ENCODE data around the gene HSD11B1.

- TF ChIP-seq POLR2A (IDR thresholded peaks at IDR 0.05) = no peak
- TF ChIP-seq, protein P1, sequence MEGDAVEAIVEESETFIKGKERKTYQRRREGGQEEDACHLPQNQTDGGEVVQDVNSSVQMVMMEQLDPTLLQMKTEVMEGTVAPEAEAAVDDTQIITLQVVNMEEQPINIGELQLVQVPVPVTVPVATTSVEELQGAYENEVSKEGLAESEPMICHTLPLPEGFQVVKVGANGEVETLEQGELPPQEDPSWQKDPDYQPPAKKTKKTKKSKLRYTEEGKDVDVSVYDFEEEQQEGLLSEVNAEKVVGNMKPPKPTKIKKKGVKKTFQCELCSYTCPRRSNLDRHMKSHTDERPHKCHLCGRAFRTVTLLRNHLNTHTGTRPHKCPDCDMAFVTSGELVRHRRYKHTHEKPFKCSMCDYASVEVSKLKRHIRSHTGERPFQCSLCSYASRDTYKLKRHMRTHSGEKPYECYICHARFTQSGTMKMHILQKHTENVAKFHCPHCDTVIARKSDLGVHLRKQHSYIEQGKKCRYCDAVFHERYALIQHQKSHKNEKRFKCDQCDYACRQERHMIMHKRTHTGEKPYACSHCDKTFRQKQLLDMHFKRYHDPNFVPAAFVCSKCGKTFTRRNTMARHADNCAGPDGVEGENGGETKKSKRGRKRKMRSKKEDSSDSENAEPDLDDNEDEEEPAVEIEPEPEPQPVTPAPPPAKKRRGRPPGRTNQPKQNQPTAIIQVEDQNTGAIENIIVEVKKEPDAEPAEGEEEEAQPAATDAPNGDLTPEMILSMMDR (IDR thresholded peaks at IDR 0.05) = no peak
These were observed 61.4 kb downstream of the HSD11B1 start for GRCh38 chr1:209766051-209766450.

Data from testis (tissue), 2 donors.